H1 (cell line): ENCODE measurements around the gene RPL39L. TPM values are rescaled to one million over a fixed set of nuclear protein-coding genes. Genes with fewer than 3 reads are reported as not detected.
A peak's percentile ranks its signal among the peaks of the same experiment; 100 is the strongest.

Experiments
- CTCF ChIA-PET: fragments of 300-600 bp; sonication (Branson Sonifier 250); formaldehyde crosslinking; loops from one replicate; lab custom pipeline; 2021; ENCODE audit not compliant: partially characterized antibody; lab: Charles Lee
- POLR2A ChIA-PET: fragments of 300-600 bp; sonication (Branson Sonifier 250); formaldehyde crosslinking; loops from one replicate; lab custom pipeline; 2021; ENCODE audit warnings: inconsistent platforms; ENCODE audit not compliant: partially characterized antibody; lab: Charles Lee
- DNase-seq, 2 experiments: peaks; one replicate each; pipeline versions ENCODE4 v3.0.0 to v3.0.0-alpha.2; 2010 to 2022; ENCODE audit warnings: low spot score in 2 of 2, low read depth in 1 of 2, mixed read lengths in 1 of 2
- FAIRE-seq: peaks from 2 replicates; lab custom pipeline; 2011; peaks lifted over from hg19 to GRCh38; lab: Jason Lieb, UNC
- H2AFZ ChIP-seq: 2 replicates; pipeline ENCODE4 v1.8.1; 2012; ENCODE audit warnings: low read length, inconsistent platforms
- H2AK5ac ChIP-seq: 2 replicates; pipeline ENCODE4 v1.6.1; 2013; ENCODE audit warnings: low read depth, low read length
- H2BK120ac ChIP-seq: replicated peaks from 2 replicates; pipeline ENCODE3; 2013; ENCODE audit warnings: low read depth, low read length, inconsistent platforms
- H2BK12ac ChIP-seq: 2 replicates; pipeline ENCODE4 v1.6.1; 2013; ENCODE audit warnings: low read depth, low read length
- H2BK15ac ChIP-seq: 2 replicates; pipeline ENCODE4 v1.6.1; 2013; ENCODE audit warnings: low read length
- H2BK20ac ChIP-seq: 2 replicates; pipeline ENCODE4 v1.6.1; 2013; ENCODE audit warnings: low read length
- H2BK5ac ChIP-seq: 2 replicates; pipeline ENCODE4 v1.6.1; 2013; ENCODE audit warnings: low read depth, low read length
- H3K14ac ChIP-seq: 2 replicates; pipeline ENCODE4 v1.6.1; 2013; ENCODE audit warnings: inconsistent platforms; ENCODE audit not compliant: insufficient read length
- H3K18ac ChIP-seq: 2 replicates; pipeline ENCODE4 v1.6.1; 2013; ENCODE audit warnings: low read length; ENCODE audit errors: extremely low read depth
- H3K23ac ChIP-seq: 2 replicates; pipeline ENCODE4 v1.6.1; 2013; ENCODE audit warnings: inconsistent platforms; ENCODE audit not compliant: insufficient read length
- H3K23me2 ChIP-seq: 2 replicates; pipeline ENCODE4 v1.6.1; 2013; ENCODE audit warnings: low read depth, low read length
- H3K27ac ChIP-seq: 2 replicates; pipeline ENCODE4 v1.6.1; 2011; ENCODE audit warnings: low read depth, low read length, inconsistent platforms
- H3K27me3 ChIP-seq, 4 experiments: replicated peaks in 1 of 4; 1 replicate in 1 of 4; 2 replicates in 3 of 4; pipeline versions ENCODE4 v1.6.1 to v1.8.1; 2011 to 2013; ENCODE audit warnings: low read length in 3 of 4, mild to moderate bottlenecking in 3 of 4, inconsistent platforms in 2 of 4, mixed read lengths in 2 of 4, moderate library complexity in 1 of 4; ENCODE audit not compliant: control insufficient read depth in 3 of 4, insufficient read depth in 3 of 4; ENCODE audit errors: extremely low read depth in 1 of 4
- H3K36me3 ChIP-seq, 4 experiments: 2 replicates each; pipeline versions ENCODE4 v1.6.1 to v1.8.1; 2011 to 2013; ENCODE audit warnings: mild to moderate bottlenecking in 4 of 4, low read length in 3 of 4, moderate library complexity in 2 of 4, control low read depth in 1 of 4, inconsistent platforms in 1 of 4; ENCODE audit not compliant: insufficient read depth in 4 of 4, control insufficient read depth in 2 of 4
- H3K4ac ChIP-seq: replicated peaks from 2 replicates; pipeline ENCODE3; 2013; ENCODE audit warnings: low read length, low read depth, mixed read lengths, inconsistent platforms; ENCODE audit not compliant: insufficient read length
- H3K4me1 ChIP-seq, 4 experiments: replicated peaks in 1 of 4; 1 replicate in 1 of 4; 2 replicates in 3 of 4; pipeline versions ENCODE4 v1.6.1 to v1.8.1; 2011 to 2013; ENCODE audit warnings: low read length in 3 of 4, inconsistent platforms in 2 of 4, mixed read lengths in 1 of 4; ENCODE audit not compliant: insufficient read depth in 4 of 4, control insufficient read depth in 3 of 4
- H3K4me2 ChIP-seq, 2 experiments: 2 replicates each; pipeline versions ENCODE4 v1.6.1 to v1.8.1; 2011 to 2013; ENCODE audit warnings: low read depth in 2 of 2, low read length in 2 of 2, control low read depth in 1 of 2, inconsistent platforms in 1 of 2, mild to moderate bottlenecking in 1 of 2; ENCODE audit not compliant: insufficient read depth in 1 of 2
- H3K4me3 ChIP-seq, 4 experiments: fragments of 200-600, 300-600 bp in 1 of 4; sonication (generic), shearing (Covaris generic), sonication (Bioruptor Twin) in 1 of 4; 2 replicates each; pipeline versions ENCODE4 v1.5.1 to v1.8.1; 2011 to 2016; ENCODE audit warnings: low read length in 4 of 4, low read depth in 3 of 4, control low read depth in 2 of 4, inconsistent platforms in 2 of 4, mild to moderate bottlenecking in 2 of 4, mixed read lengths in 1 of 4, moderate library complexity in 1 of 4; ENCODE audit not compliant: insufficient read depth in 2 of 4; ENCODE audit errors: extremely low read depth in 1 of 4
- H3K56ac ChIP-seq: replicated peaks from 2 replicates; pipeline ENCODE3; 2013; ENCODE audit warnings: low read depth, mild to moderate bottlenecking, mixed read lengths, low read length, inconsistent platforms; ENCODE audit not compliant: insufficient read length
- H3K79me1 ChIP-seq: 2 replicates; pipeline ENCODE4 v1.6.1; 2013; ENCODE audit warnings: low read depth, low read length, control low read depth
- H3K79me2 ChIP-seq, 2 experiments: 2 replicates each; pipeline versions ENCODE4 v1.6.1 to v1.8.1; 2012 to 2013; ENCODE audit warnings: low read length in 2 of 2, mild to moderate bottlenecking in 2 of 2, inconsistent platforms in 1 of 2; ENCODE audit not compliant: insufficient read depth in 2 of 2, control insufficient read depth in 1 of 2
- H3K9ac ChIP-seq, 4 experiments: replicated peaks in 1 of 4; 1 replicate in 1 of 4; 2 replicates in 3 of 4; pipeline versions ENCODE4 v1.6.1 to v1.8.1; 2011 to 2013; ENCODE audit warnings: low read depth in 3 of 4, low read length in 3 of 4, control low read depth in 2 of 4, mild to moderate bottlenecking in 2 of 4, moderate library complexity in 2 of 4, inconsistent platforms in 1 of 4; ENCODE audit errors: extremely low read depth in 1 of 4
- H3K9me3 ChIP-seq, 2 experiments: 2 replicates each; pipeline versions ENCODE4 v1.6.1 to v1.8.1; 2012 to 2013; ENCODE audit warnings: mild to moderate bottlenecking in 2 of 2, moderate library complexity in 2 of 2, control low read depth in 1 of 2, inconsistent platforms in 1 of 2, low read depth in 1 of 2, low read length in 1 of 2, mixed read lengths in 1 of 2; ENCODE audit not compliant: insufficient read depth in 2 of 2
- H4K20me1 ChIP-seq, 2 experiments: replicated peaks in 1 of 2; 2 replicates each; pipeline versions ENCODE3 to v1.8.1; 2011 to 2013; ENCODE audit warnings: inconsistent platforms in 2 of 2, low read length in 2 of 2, mild to moderate bottlenecking in 1 of 2; ENCODE audit not compliant: insufficient read depth in 2 of 2, control insufficient read depth in 1 of 2
- H4K5ac ChIP-seq: 2 replicates; pipeline ENCODE4 v1.6.1; 2013; ENCODE audit warnings: low read length, low read depth, mixed read lengths, inconsistent platforms; ENCODE audit not compliant: insufficient read length
- H4K8ac ChIP-seq: 2 replicates; pipeline ENCODE4 v1.8.0; 2013; ENCODE audit warnings: mild to moderate bottlenecking, moderate library complexity, low read length, inconsistent platforms; ENCODE audit not compliant: insufficient read depth; ENCODE audit errors: extremely low read depth
- H4K91ac ChIP-seq: replicated peaks from 2 replicates; pipeline ENCODE3; 2013; ENCODE audit warnings: low read length, mixed read lengths, inconsistent platforms; ENCODE audit not compliant: insufficient read length
- EGR1 ChIP-seq: IDR thresholded peaks from 2 replicates; pipeline ENCODE4 v1.6.1; 2011; ENCODE audit warnings: low read depth, low read length, borderline replicate concordance
- JUN ChIP-seq: IDR thresholded peaks from 2 replicates; pipeline ENCODE4 v1.6.1; 2011; ENCODE audit warnings: low read depth, mild to moderate bottlenecking, improper control_type of control experiment, low read length
- MAFK ChIP-seq: IDR thresholded peaks from 2 replicates; pipeline ENCODE4 v1.6.1; 2012; ENCODE audit warnings: low read depth, mild to moderate bottlenecking, improper control_type of control experiment, low read length
- NRF1 ChIP-seq: IDR thresholded peaks from 2 replicates; pipeline ENCODE4 v1.6.1; 2011; ENCODE audit warnings: mild to moderate bottlenecking, low read depth, low read length, improper control_type of control experiment
- POLR2A ChIP-seq, 2 experiments: IDR thresholded peaks; 1 replicate in 1 of 2; 2 replicates in 1 of 2; pipeline ENCODE4 v1.6.1; 2011; ENCODE audit warnings: low read depth in 2 of 2, low read length in 2 of 2, mild to moderate bottlenecking in 2 of 2; ENCODE audit errors: control extremely low read depth in 1 of 2
- TEAD4 ChIP-seq: IDR thresholded peaks from 2 replicates; pipeline ENCODE4 v1.6.1; 2012; ENCODE audit warnings: low read depth, low read length, inconsistent platforms, mixed read lengths
- WGBS, 2 experiments: shearing (Covaris generic) in 1 of 2; methylation state at CpG; one replicate each; pipeline versions ENCODE4 v1.1.6 to v1.1.7; 2013 to 2015; ENCODE audit warnings: low lambda C conversion rate in 2 of 2, mixed read lengths in 2 of 2, inconsistent platforms in 1 of 2, low coverage in 1 of 2, missing lambda C conversion rate in 1 of 2; ENCODE audit not compliant: insufficient replicate concordance in 2 of 2, insufficient coverage in 1 of 2, insufficient read length in 1 of 2; ENCODE audit errors: extremely low coverage in 1 of 2, missing lambda C conversion rate in 1 of 2; 5-methylcytosine and 5-hydroxymethylcytosine counted together
- polyA plus RNA-seq, 7 experiments: library from polyadenylated mRNA; depleted of rRNA in 3 of 7; stranded (reverse) in 5 of 7; unstranded in 2 of 7; fragments of >200 nt in 5 of 7; fragments of 200-250 nt in 2 of 7; gene quantifications; 1 replicate in 5 of 7; 2 replicates in 1 of 7; 4 replicates in 1 of 7; pipeline versions ENCODE4 v1.2.1 to v1.2.3, GENCODE V29; 2011 to 2013; ENCODE audit warnings: missing spikeins in 2 of 7, mixed read lengths in 2 of 7
- total RNA-seq: library from RNA; stranded (reverse); fragmentation: NEBNext Ultra II Directional; extraction: Animal tissue kit (Norgen Biotek cat#: 25700); gene quantifications from 2 replicates; pipeline ENCODE4 v1.2.1, GENCODE V29; 2021

Gene RPL39L
- total and polyA plus RNA-seq, 2 of the 8 experiments (the other 6 are each of a cell fraction or from before 2014, with no cell fraction given): 51.8 to 67.7 TPM

DNA sequence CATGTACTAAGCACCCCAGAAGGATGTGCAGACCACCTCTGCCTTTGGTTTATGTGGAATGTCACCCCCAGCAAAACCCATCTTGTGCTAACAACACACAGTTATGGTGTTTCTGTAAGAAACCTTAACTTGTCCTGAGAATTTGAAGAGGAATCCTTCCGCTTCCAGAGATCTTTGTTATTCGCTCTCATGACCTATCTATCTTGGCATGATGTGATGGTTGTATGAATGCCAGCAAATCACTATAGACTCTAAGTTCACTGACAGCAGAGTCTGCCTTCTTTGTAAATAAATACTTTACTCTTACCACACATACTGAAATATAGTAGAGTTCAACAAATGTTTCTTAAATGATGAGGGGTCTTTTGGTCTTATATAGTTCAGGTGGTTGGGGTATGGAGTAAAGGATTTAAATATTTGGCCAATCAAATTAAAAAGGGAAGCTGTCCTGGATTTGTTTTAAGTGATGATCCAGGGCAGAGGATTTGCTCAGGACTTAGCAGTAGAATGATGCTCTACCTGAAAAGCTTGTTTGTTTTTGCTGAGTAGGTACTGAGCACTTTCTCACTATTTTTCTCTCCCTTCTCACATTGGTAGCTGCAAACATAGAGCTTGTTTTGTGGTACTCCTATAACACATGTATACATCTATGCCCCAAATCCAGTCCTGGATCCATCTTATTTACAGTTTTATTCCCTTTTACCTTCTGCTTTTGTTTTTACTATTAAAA, 30.1 kb upstream of the RPL39L start:
- no peak overlapping the region for H2BK12ac ChIP-seq
- no peak overlapping the region for H3K4me3 ChIP-seq
- H3K56ac ChIP-seq: no peak overlapping the region
- TF ChIP-seq POLR2A (IDR thresholded peaks at IDR 0.05; ENCODE audit: control extremely low read depth in 1 of 2, low read depth in 2 of 2, low read length in 2 of 2) (peak in 1 of 2 experiments; percentile 45; a peak in 2 of 3 replicates), MAFK (no peak), EGR1 (no peak), JUN (no peak), NRF1 (no peak), TEAD4 (no peak)
- H3K27me3 ChIP-seq: no peaks in the 10 kb centered on the region
- no peak overlapping the region for H2AK5ac ChIP-seq
- H4K8ac ChIP-seq: no peak overlapping the region
- H2BK120ac ChIP-seq: no peak overlapping the region
- H3K9ac ChIP-seq: no peak overlapping the region
- H3K27ac ChIP-seq: no peak overlapping the region
- no peak overlapping the region for H3K4ac ChIP-seq
- POLR2A ChIA-PET: interaction anchor here (0.8 to 2.2 kb wide), 7 partner anchors 12 to 137 kb away, joined by 3 to 8 read pairs (median 4); partner anchors contain the start of gene RPL39L
- H3K79me2 ChIP-seq: peaks cover 0 to 3% of the 10 kb centered on the region in 2 experiments; a peak in 1 of 4 replicates
- no peak overlapping the region for H2BK15ac ChIP-seq
- CTCF ChIA-PET: interaction anchor here (1.0 to 1.1 kb wide), 2 partner anchors 52 to 56 kb away, joined by 3 to 6 read pairs; no protein-coding TSS in a partner anchor
- H3K36me3 ChIP-seq: peaks cover 0 to 33% (median 10%) of the 10 kb centered on the region in 4 experiments; a peak in 3 of 8 replicates
- H3K14ac ChIP-seq: no peak overlapping the region
- H3K79me1 ChIP-seq: no peaks in the 10 kb centered on the region; the same call in none of the 2 replicates
- no peak overlapping the region for H3K4me2 ChIP-seq
- no peak overlapping the region for H3K18ac ChIP-seq
- H3K9me3 ChIP-seq: no peaks in the 10 kb centered on the region
- peaks cover 5 to 16% (median 10%) of the 10 kb centered on the region in 4 experiments for H3K4me1 ChIP-seq
- WGBS, 2 experiments: 93% methylated on average over 2 of the region's 2 CpGs; no CpG with 5 or more reads in 1 of the 2 experiments
- H4K91ac ChIP-seq: no peak overlapping the region
- no peak overlapping the region for H2BK20ac ChIP-seq
- H2BK5ac ChIP-seq: no peak overlapping the region
- DNase-seq (no peak), FAIRE-seq (no peak)
- peaks cover 0 to 4% of the 10 kb centered on the region in 2 experiments for H4K20me1 ChIP-seq
- H3K23ac ChIP-seq: no peak overlapping the region
- no peak overlapping the region for H2AFZ ChIP-seq
- H4K5ac ChIP-seq: no peak overlapping the region
- no peaks in the 10 kb centered on the region for H3K23me2 ChIP-seq
